Endodermal cell (in vitro differentiated cells): ENCODE measurements around the gene VSIG10L. TPM values are rescaled to one million over a fixed set of nuclear protein-coding genes. Genes with fewer than 3 reads are reported as not detected.

Source experiments
- DNase-seq: peaks from one replicate; pipeline ENCODE4 v3.0.0-alpha.2; 2017
- H3K27ac ChIP-seq: 2 replicates; pipeline ENCODE4 v1.5.1; 2013; ENCODE audit warnings: mild to moderate bottlenecking, low read depth, low read length, moderate library complexity
- H3K27me3 ChIP-seq: 2 replicates; pipeline ENCODE4 v1.6.1; 2013; ENCODE audit warnings: mild to moderate bottlenecking, low read length, moderate library complexity; ENCODE audit not compliant: insufficient read depth, control insufficient read depth, poor library complexity, severe bottlenecking
- H3K36me3 ChIP-seq: 2 replicates; pipeline ENCODE4 v1.7.0; 2013; ENCODE audit warnings: mild to moderate bottlenecking, low read length, moderate library complexity; ENCODE audit not compliant: control insufficient read depth, insufficient read depth
- H3K4me1 ChIP-seq: one replicate; pipeline ENCODE4 v1.7.0; 2013; ENCODE audit warnings: low read length; ENCODE audit not compliant: control insufficient read depth, insufficient read depth
- H3K4me3 ChIP-seq: 2 replicates; pipeline ENCODE4 v1.5.1; 2013; ENCODE audit warnings: mild to moderate bottlenecking, low read length, moderate library complexity
- H3K9ac ChIP-seq: 2 replicates; pipeline ENCODE4 v1.6.1; 2013; ENCODE audit warnings: mild to moderate bottlenecking, low read length, moderate library complexity; ENCODE audit not compliant: poor library complexity, severe bottlenecking; ENCODE audit errors: extremely low read depth
- H3K9me3 ChIP-seq: 2 replicates; pipeline ENCODE4 v1.6.1; 2013; ENCODE audit warnings: mild to moderate bottlenecking, low read length, moderate library complexity; ENCODE audit not compliant: control insufficient read depth
- H3K27ac Mint-ChIP-seq: 2 replicates; pipeline ENCODE4 v1.8.0; 2020; ENCODE audit warnings: mixed read lengths
- H3K27me3 Mint-ChIP-seq: 2 replicates; pipeline ENCODE4 v1.8.0; 2021; ENCODE audit warnings: mild to moderate bottlenecking, mixed read lengths; ENCODE audit not compliant: insufficient read depth
- H3K36me3 Mint-ChIP-seq: 2 replicates; pipeline ENCODE4 v1.8.0; 2020; ENCODE audit warnings: low read depth, mixed read lengths
- H3K4me1 Mint-ChIP-seq: 2 replicates; pipeline ENCODE4 v1.8.0; 2020; ENCODE audit warnings: mixed read lengths
- H3K4me3 Mint-ChIP-seq: 2 replicates; pipeline ENCODE4 v1.8.0; 2020; ENCODE audit warnings: mild to moderate bottlenecking, moderate library complexity, mixed read lengths
- H3K9me3 Mint-ChIP-seq: 2 replicates; pipeline ENCODE4 v1.8.0; 2020; ENCODE audit warnings: mild to moderate bottlenecking, mixed read lengths
- WGBS, 2 experiments: methylation state at CpG; one replicate each; pipeline versions ENCODE4 v1.1.5 to v1.1.7; 2013; ENCODE audit warnings: missing lambda C conversion rate in 2 of 2, mixed read lengths in 1 of 2; ENCODE audit not compliant: insufficient coverage in 1 of 2, insufficient read length in 1 of 2; 5-methylcytosine and 5-hydroxymethylcytosine counted together
- total RNA-seq, 2 donors: library from RNA; stranded (reverse); fragmentation: NEBNext Ultra II Directional in 1 of 2; extraction: Animal tissue kit (Norgen Biotek cat#: 25700) in 1 of 2; gene quantifications; 2 replicates in 1 of 2; 3 replicates in 1 of 2; pipeline ENCODE4 v1.2.1, GENCODE V29; 2021
- TF ChIP-seq, protein P1 (sequence below): fragments of 200-600 bp; sonication (generic); conservative IDR thresholded peaks from 2 replicates; pipeline ENCODE4 v1.5.0; 2021; ENCODE audit warnings: antibody characterized with exemption, mild to moderate bottlenecking

Gene VSIG10L
- total RNA-seq, 2 donors from 2014 or later, result 6.4 to 11.5 TPM

GRCh38 chr19:51295382-51296126 lies 46.4 kb downstream of the VSIG10L start:
- Histone ChIP-seq H3K27ac (no peak overlapping the region), H3K27me3 (no peaks in the 10 kb centered on the region), H3K9me3 (no peaks in the 10 kb centered on the region), H3K4me3 (no peak overlapping the region), H3K9ac (no peak overlapping the region), H3K4me1 (peaks cover 19% of the 10 kb centered on the region), H3K36me3 (no peaks in the 10 kb centered on the region)
- Mint-ChIP-seq H3K4me1 (peaks cover 45% of the 10 kb centered on the region), H3K4me3 (peak overlapping the region; percentile 17), H3K27ac (peak overlapping the region; percentile 54), H3K27me3 (no peaks in the 10 kb centered on the region), H3K9me3 (peaks cover 4% of the 10 kb centered on the region), H3K36me3 (no peaks in the 10 kb centered on the region)
- TF ChIP-seq, protein P1, sequence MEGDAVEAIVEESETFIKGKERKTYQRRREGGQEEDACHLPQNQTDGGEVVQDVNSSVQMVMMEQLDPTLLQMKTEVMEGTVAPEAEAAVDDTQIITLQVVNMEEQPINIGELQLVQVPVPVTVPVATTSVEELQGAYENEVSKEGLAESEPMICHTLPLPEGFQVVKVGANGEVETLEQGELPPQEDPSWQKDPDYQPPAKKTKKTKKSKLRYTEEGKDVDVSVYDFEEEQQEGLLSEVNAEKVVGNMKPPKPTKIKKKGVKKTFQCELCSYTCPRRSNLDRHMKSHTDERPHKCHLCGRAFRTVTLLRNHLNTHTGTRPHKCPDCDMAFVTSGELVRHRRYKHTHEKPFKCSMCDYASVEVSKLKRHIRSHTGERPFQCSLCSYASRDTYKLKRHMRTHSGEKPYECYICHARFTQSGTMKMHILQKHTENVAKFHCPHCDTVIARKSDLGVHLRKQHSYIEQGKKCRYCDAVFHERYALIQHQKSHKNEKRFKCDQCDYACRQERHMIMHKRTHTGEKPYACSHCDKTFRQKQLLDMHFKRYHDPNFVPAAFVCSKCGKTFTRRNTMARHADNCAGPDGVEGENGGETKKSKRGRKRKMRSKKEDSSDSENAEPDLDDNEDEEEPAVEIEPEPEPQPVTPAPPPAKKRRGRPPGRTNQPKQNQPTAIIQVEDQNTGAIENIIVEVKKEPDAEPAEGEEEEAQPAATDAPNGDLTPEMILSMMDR, result no peak
- WGBS, 2 experiments, result 53 to 58% methylated on average over 7 to 15 of the region's 15 CpGs
- DNase-seq, result peak; percentile 88

DNA sequence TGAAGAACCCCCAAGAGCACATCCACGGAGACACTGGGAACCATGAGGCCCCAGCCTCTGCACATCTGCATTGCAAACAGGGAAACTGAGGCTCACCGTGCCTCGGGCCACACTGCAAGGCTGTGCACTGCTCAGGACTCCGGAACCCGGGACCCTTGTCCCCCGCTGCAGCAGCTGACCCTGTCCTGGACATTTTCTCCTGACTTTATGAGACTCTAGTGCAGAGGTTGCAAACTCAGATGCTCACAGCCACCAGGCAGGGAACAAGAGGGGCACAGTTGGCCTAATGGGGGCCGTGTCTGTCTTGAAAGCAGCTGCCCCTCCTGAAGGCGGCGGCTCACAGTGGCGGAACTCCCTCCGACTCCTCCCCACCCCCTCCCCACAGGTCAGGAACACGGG lies 47.0 kb downstream of the VSIG10L start:
- peak overlapping the region; percentile 37 for H3K4me3 Mint-ChIP-seq
- peaks cover 4% of the 10 kb centered on the region for H3K9me3 Mint-ChIP-seq
- Histone ChIP-seq H3K4me3 (no peak overlapping the region), H3K27me3 (no peaks in the 10 kb centered on the region), H3K36me3 (no peaks in the 10 kb centered on the region), H3K4me1 (peaks cover 19% of the 10 kb centered on the region), H3K9me3 (no peaks in the 10 kb centered on the region), H3K27ac (no peak overlapping the region), H3K9ac (no peak overlapping the region)
- H3K27ac Mint-ChIP-seq, result no peak overlapping the region
- H3K27me3 Mint-ChIP-seq, result no peaks in the 10 kb centered on the region
- no peaks in the 10 kb centered on the region for H3K36me3 Mint-ChIP-seq
- H3K4me1 Mint-ChIP-seq, result peaks cover 45% of the 10 kb centered on the region
- WGBS, 2 experiments, result 75 to 85% methylated on average over 3 to 12 of the region's 12 CpGs
- peak; percentile 60 for DNase-seq
- TF ChIP-seq, protein P1, result no peak

DNA sequence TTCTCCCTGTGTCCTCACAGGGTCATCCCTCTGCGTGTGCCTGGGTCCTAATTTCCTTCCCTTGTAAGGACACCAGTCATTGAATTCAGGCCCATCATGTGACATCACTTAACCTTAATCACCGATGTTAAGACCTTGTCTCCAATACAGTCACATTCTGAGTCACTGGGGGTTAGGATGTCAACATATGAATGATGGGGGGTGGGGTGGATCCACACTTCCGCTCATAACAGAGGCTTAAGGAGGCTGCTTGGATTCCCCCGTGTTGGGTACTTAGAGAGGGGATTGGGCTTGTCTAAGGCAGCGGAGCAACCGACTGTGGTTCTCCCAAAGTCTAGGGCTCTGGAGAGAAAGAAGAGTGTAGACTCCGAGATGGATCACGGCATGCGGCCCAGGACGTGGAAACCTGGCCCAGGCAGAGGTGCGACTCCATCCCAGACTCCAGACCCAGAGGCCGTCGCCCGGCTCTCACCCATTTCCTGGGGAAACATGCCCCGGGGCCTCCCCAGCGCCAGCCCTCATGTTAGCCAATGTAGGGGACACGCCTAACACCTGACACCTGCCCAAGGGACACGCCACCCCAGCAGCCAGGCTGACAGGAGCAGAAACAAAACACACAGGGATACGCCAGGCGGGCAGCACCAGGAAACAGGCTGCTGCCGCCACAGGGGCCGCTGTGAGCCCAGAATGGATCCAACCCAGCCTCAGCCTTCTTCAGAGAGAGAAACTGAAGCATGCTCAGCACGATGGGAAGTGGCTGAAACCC lies 47.5 kb downstream of the VSIG10L start:
- DNase-seq, result peak; percentile 81
- peaks cover 45% of the 10 kb centered on the region for H3K4me1 Mint-ChIP-seq
- no peak overlapping the region for H3K4me3 ChIP-seq
- H3K9me3 Mint-ChIP-seq, result peaks cover 4% of the 10 kb centered on the region
- H3K27me3 Mint-ChIP-seq, result no peaks in the 10 kb centered on the region
- WGBS, 2 experiments, result 79% methylated on average over 19 to 23 of the region's 23 CpGs
- H3K27ac ChIP-seq, result no peak overlapping the region
- peak overlapping the region; percentile 37 for H3K4me3 Mint-ChIP-seq
- H3K36me3 ChIP-seq, result no peaks in the 10 kb centered on the region
- no peaks in the 10 kb centered on the region for H3K27me3 ChIP-seq
- TF ChIP-seq, protein P1, result peak; percentile 54
- no peaks in the 10 kb centered on the region for H3K36me3 Mint-ChIP-seq
- H3K9ac ChIP-seq, result no peak overlapping the region
- peak overlapping the region; percentile 87 for H3K27ac Mint-ChIP-seq
- H3K9me3 ChIP-seq, result no peaks in the 10 kb centered on the region
- peaks cover 19% of the 10 kb centered on the region for H3K4me1 ChIP-seq
